BE2C (cell line): ENCODE results near the gene GPC6.

Experiments
- DNase-seq: peaks from one replicate; pipeline ENCODE4 v3.0.0-alpha.2; 2020
- H3K27me3 ChIP-seq: fragments of 250-450 bp; sonication (Bioruptor Pico); 2 replicates; pipeline ENCODE4 v1.5.1; 2020; ENCODE audit warnings: mild to moderate bottlenecking
- H3K36me3 ChIP-seq: fragments of 250-450 bp; sonication (Bioruptor Pico); 2 replicates; pipeline ENCODE4 v1.5.1; 2020; ENCODE audit warnings: mild to moderate bottlenecking
- H3K4me1 ChIP-seq: fragments of 250-450 bp; sonication (Bioruptor Pico); 2 replicates; pipeline ENCODE4 v1.5.1; 2020
- H3K4me3 ChIP-seq: 2 replicates; pipeline ENCODE4 v1.5.1; 2011; ENCODE audit warnings: low read depth, low read length
- H3K9me3 ChIP-seq: fragments of 250-450 bp; sonication (Bioruptor Pico); 2 replicates; pipeline ENCODE4 v1.5.1; 2020
- TF ChIP-seq, protein P1 (sequence below): IDR thresholded peaks from 2 replicates; pipeline ENCODE4 v1.5.1; 2012; ENCODE audit warnings: mild to moderate bottlenecking, low read depth, low read length

Gene GPC6

DNA sequence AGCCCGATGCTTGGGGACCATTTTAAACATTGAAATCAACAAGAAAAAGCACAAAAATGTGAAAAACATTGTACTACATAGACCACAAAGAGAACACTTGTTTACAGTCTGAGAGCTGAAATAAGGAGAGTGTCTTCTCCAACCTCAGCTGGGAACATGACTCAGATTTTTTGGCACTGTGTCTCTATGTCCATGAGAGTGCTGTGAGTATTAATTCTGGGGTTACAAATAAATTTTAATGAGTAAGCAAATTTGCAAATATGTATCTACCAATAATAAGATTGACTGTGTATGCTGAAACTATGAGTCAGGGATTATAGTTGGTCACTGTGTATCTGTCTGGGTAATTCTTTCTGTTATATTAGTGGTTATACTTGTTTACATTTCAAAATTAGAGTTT, 1078.9 kb downstream of the GPC6 start:
- Histone ChIP-seq H3K4me3 (no peak overlapping the region), H3K9me3 (no peaks in the 10 kb centered on the region), H3K4me1 (peaks cover 14% of the 10 kb centered on the region), H3K27me3 (no peaks in the 10 kb centered on the region), H3K36me3 (no peaks in the 10 kb centered on the region)
- TF ChIP-seq, protein P1, sequence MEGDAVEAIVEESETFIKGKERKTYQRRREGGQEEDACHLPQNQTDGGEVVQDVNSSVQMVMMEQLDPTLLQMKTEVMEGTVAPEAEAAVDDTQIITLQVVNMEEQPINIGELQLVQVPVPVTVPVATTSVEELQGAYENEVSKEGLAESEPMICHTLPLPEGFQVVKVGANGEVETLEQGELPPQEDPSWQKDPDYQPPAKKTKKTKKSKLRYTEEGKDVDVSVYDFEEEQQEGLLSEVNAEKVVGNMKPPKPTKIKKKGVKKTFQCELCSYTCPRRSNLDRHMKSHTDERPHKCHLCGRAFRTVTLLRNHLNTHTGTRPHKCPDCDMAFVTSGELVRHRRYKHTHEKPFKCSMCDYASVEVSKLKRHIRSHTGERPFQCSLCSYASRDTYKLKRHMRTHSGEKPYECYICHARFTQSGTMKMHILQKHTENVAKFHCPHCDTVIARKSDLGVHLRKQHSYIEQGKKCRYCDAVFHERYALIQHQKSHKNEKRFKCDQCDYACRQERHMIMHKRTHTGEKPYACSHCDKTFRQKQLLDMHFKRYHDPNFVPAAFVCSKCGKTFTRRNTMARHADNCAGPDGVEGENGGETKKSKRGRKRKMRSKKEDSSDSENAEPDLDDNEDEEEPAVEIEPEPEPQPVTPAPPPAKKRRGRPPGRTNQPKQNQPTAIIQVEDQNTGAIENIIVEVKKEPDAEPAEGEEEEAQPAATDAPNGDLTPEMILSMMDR, result no peak
- no peak for DNase-seq

DNA sequence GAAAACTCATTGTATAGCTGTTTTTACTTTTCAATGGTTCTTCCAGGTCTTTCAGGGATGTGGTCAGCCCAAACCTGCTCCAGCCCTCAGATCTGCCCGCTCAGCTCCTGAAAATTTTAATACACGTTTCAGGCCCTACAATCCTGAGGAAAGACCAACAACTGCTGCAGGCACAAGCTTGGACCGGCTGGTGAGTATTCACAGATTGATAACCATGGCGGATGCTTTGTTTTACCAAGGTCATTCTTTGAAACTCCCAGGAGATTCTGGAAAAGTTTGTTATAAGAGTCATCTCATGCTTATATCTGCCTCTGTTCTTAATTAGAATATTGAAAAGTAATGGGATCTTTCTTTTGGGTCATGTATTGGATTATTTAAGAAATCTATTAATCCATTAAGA, 1079.3 kb downstream of the GPC6 start:
- Histone ChIP-seq H3K27me3 (no peaks in the 10 kb centered on the region), H3K9me3 (no peaks in the 10 kb centered on the region), H3K4me3 (no peak overlapping the region), H3K36me3 (no peaks in the 10 kb centered on the region), H3K4me1 (peaks cover 14% of the 10 kb centered on the region)
- no peak for DNase-seq
- TF ChIP-seq, protein P1, result no peak

DNA sequence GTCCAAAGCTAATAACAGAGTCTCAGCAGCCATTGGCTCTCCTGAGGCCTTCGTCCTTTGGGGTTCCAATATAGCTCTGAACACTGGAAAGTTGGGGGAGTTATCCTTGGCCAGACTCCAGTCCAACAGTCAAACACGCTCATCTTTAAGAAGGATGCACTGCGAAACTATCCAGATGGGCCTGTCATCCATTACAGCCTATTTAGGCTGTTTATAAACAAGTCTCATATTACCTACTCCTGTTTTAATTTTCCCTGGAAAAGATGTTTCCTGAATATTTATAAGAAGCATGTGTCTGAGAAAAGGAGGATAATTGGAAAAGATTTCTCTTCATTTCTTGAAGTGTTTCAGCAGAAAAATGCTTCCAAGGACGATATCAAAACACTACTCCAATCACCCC, 1082.2 kb downstream of the GPC6 start:
- TF ChIP-seq, protein P1, result no peak
- no peak overlapping the region for H3K4me3 ChIP-seq
- H3K27me3 ChIP-seq, result no peaks in the 10 kb centered on the region
- H3K36me3 ChIP-seq, result no peaks in the 10 kb centered on the region
- peaks cover 22% of the 10 kb centered on the region for H3K4me1 ChIP-seq
- H3K9me3 ChIP-seq, result no peaks in the 10 kb centered on the region
- no peak for DNase-seq

DNA sequence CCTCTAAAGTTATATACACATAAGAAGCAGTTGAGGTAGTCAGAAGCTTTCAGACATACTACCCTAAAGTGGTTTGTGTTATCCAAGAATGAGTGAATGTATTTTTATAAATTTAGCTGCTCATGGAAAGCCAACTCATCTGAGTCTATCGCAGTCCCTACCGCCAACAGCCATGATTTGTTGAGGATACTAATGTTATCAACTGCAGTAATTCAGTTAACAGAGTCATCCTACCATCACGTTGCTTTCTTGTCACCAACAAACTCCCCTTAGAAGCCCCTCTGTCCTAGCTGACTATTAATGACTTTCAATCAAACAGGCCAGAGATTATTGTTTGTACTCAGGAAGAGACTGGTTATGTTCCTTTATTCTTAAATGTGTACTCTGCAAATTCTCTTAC, 1083.0 kb downstream of the GPC6 start:
- peaks cover 19% of the 10 kb centered on the region for H3K4me1 ChIP-seq
- DNase-seq, result no peak
- H3K27me3 ChIP-seq, result no peaks in the 10 kb centered on the region
- TF ChIP-seq, protein P1, result no peak
- H3K4me3 ChIP-seq, result no peak overlapping the region
- no peaks in the 10 kb centered on the region for H3K36me3 ChIP-seq
- H3K9me3 ChIP-seq, result no peaks in the 10 kb centered on the region

DNA sequence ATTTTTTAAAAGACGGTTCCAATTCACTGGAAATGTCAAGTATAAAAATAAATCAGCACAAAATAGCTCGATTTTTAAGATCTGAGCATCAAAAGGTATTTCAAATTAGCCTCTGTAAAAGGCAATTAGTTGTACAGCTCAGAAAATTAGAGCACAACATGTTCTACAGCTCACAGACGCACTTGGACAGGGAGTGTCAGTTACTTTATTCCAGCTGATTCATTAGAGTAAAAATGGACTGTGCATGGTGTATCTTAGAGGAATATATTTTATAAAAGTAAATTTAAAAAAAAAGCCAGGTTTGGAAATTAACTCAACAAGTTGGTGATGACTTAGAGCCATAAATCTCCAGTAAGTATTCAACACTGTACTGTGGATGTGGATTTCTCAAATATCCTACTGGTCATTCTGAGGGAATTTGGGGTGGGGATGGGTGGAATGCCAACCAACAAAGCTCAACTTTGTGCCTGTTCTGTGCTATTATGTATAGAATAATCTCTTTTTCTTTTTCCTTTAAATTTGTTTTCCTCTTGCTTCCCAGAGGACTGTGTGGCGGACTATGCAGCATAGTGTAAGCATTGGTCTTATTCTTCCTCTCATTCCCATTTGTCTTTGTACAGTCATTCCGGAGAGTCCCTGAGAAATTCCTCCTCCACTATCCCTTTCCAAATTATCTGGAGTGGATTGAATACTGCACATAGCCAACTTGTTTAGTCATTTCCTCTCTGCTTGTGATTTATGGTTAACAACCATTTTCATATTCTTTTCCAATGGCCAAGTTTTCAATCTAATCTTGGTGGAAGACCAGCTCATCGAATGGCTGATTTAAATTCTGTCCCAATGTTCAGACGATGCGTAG, 1083.6 kb downstream of the GPC6 start:
- TF ChIP-seq, protein P1, result no peak
- no peak for DNase-seq
- Histone ChIP-seq H3K4me3 (no peak overlapping the region), H3K4me1 (peaks cover 19% of the 10 kb centered on the region), H3K9me3 (no peaks in the 10 kb centered on the region), H3K36me3 (no peaks in the 10 kb centered on the region), H3K27me3 (no peaks in the 10 kb centered on the region)

DNA sequence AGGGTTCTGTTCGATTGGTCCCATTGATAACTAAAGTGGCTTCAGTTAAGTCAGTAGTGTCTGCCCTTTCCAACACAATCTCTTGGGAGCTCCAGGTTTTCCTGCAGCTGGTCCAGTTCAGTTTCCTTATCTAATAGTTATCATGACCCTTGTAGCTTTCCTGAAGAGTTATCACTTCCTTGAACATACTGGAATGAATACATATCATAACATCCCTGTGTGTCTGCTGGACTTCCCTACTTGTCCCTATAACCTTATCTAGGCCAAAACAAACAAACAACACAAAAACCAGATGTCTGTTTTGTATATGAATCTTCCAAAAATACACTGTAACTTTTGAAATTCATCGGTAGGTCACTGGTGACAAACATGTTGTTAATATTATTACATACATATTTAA, 1085.3 kb downstream of the GPC6 start:
- H3K4me1 ChIP-seq, result peaks cover 14% of the 10 kb centered on the region
- H3K27me3 ChIP-seq, result no peaks in the 10 kb centered on the region
- H3K9me3 ChIP-seq, result no peaks in the 10 kb centered on the region
- TF ChIP-seq, protein P1, result no peak
- no peaks in the 10 kb centered on the region for H3K36me3 ChIP-seq
- DNase-seq, result no peak
- H3K4me3 ChIP-seq, result no peak overlapping the region
